RWPE2 (cell line): Measurements from ENCODE around the gene SYT5.

Experiments used
- ATAC-seq: fragments of 200-7000 bp; cut with Tn5 transposase; 3 replicates; pipeline ENCODE4 v1.9.1; 2021; ENCODE audit warnings: low read depth
- DNase-seq: peaks from one replicate; pipeline ENCODE4 v3.0.0-alpha.2; 2020; ENCODE audit warnings: low spot score
- H3K27ac ChIP-seq: fragments of 450-650 bp; 2 replicates; pipeline ENCODE4 v1.5.1; 2017; ENCODE audit warnings: mild to moderate bottlenecking; ENCODE audit not compliant: poor library complexity, severe bottlenecking
- H3K27me3 ChIP-seq: fragments of 250-450 bp; sonication (Bioruptor Pico); 2 replicates; pipeline ENCODE4 v1.5.1; 2021; ENCODE audit warnings: mild to moderate bottlenecking, moderate library complexity; ENCODE audit not compliant: insufficient read depth, poor library complexity, severe bottlenecking
- H3K36me3 ChIP-seq: fragments of 250-450 bp; sonication (Bioruptor Pico); 2 replicates; pipeline ENCODE4 v1.5.1; 2020; ENCODE audit warnings: low read depth, mild to moderate bottlenecking, moderate library complexity
- H3K4me1 ChIP-seq: fragments of 250-450 bp; sonication (Bioruptor Pico); 2 replicates; pipeline ENCODE4 v1.5.1; 2021; ENCODE audit warnings: mild to moderate bottlenecking, moderate library complexity; ENCODE audit not compliant: insufficient read depth, poor library complexity, severe bottlenecking
- H3K4me3 ChIP-seq: fragments of 250-450 bp; sonication (Bioruptor Pico); 2 replicates; pipeline ENCODE4 v1.5.1; 2021; ENCODE audit warnings: mild to moderate bottlenecking, moderate library complexity; ENCODE audit not compliant: severe bottlenecking
- H3K9me3 ChIP-seq: fragments of 250-450 bp; sonication (Bioruptor Pico); 2 replicates; pipeline ENCODE4 v1.5.1; 2021; ENCODE audit warnings: mild to moderate bottlenecking, moderate library complexity; ENCODE audit not compliant: severe bottlenecking
- CTCF ChIP-seq: fragments of 450-650 bp; IDR thresholded peaks from one replicate; pipeline ENCODE4 v1.5.1; 2017; ENCODE audit warnings: mild to moderate bottlenecking, moderate library complexity; ENCODE audit not compliant: poor library complexity, severe bottlenecking

SYT5 gene

GRCh38 chr19:55186080-55186479, 6.0 kb upstream of the SYT5 start:
- no peaks in the 10 kb centered on the region for H3K9me3 ChIP-seq
- ATAC-seq = no peak
- no peaks in the 10 kb centered on the region for H3K27me3 ChIP-seq
- DNase-seq = no peak
- H3K27ac ChIP-seq = no peak overlapping the region
- H3K36me3 ChIP-seq = no peaks in the 10 kb centered on the region
- TF ChIP-seq CTCF = no peak
- H3K4me3 ChIP-seq = no peak overlapping the region
- H3K4me1 ChIP-seq = peaks cover 11% of the 10 kb centered on the region

GRCh38 chr19:55181740-55182139, 1.7 kb upstream of the SYT5 start:
- H3K27ac ChIP-seq = no peak overlapping the region
- DNase-seq (no peak), ATAC-seq (no peak)
- no peak overlapping the region for H3K4me3 ChIP-seq
- H3K27me3 ChIP-seq = peaks cover 3% of the 10 kb centered on the region
- H3K9me3 ChIP-seq = no peaks in the 10 kb centered on the region
- no peaks in the 10 kb centered on the region for H3K4me1 ChIP-seq
- H3K36me3 ChIP-seq = no peaks in the 10 kb centered on the region
- TF ChIP-seq CTCF = no peak

- peak; percentile 89 for DNase-seq
- H3K9me3 ChIP-seq = no peaks in the 10 kb centered on the region
- no peaks in the 10 kb centered on the region for H3K4me1 ChIP-seq
- peaks cover 3% of the 10 kb centered on the region for H3K27me3 ChIP-seq
- ATAC-seq = peak; percentile 68
- H3K36me3 ChIP-seq = no peaks in the 10 kb centered on the region
- TF ChIP-seq CTCF = no peak
- no peak overlapping the region for H3K4me3 ChIP-seq
- no peak overlapping the region for H3K27ac ChIP-seq
These were observed 1.1 kb downstream of the SYT5 start for GRCh38 chr19:55178781-55179599.

- H3K36me3 ChIP-seq = no peaks in the 10 kb centered on the region
- no peaks in the 10 kb centered on the region for H3K9me3 ChIP-seq
- H3K4me1 ChIP-seq = peaks cover 2% of the 10 kb centered on the region
- ATAC-seq (no peak), DNase-seq (no peak)
- no peak for TF ChIP-seq CTCF
- peaks cover 3% of the 10 kb centered on the region for H3K27me3 ChIP-seq
- no peak overlapping the region for H3K4me3 ChIP-seq
- H3K27ac ChIP-seq = no peak overlapping the region
These were observed 4.0 kb downstream of the SYT5 start for GRCh38 chr19:55176076-55176475.
